Left ventricle myocardium superior (tissue), 1 donor: ENCODE measurements around the gene ABHD1. TPM values are rescaled to one million over a fixed set of nuclear protein-coding genes. Genes with fewer than 3 reads are reported as not detected.
"Not testable (repeated sequence)": the region's sequence is repeated elsewhere in the genome, so short reads cannot be mapped to it uniquely, and the experiment has no call there.

Experiments used
- ATAC-seq: fragments of 200-7000 bp; cut with Tn5 transposase; one replicate; pipeline ENCODE4 v1.9.1; 2020; ENCODE audit warnings: mild to moderate bottlenecking, moderate library complexity
- DNase-seq: peaks from one replicate; pipeline ENCODE4 v3.0.0-alpha.2; 2020
- intact Hi-C: fragments of 100-400 bp; cut with micrococcal nuclease; formaldehyde crosslinking; loops from one replicate; pipeline ENCODE4 v1.11.0; 2022
- total RNA-seq: library from RNA; stranded (reverse); fragmentation: NEBNext Ultra II Directional; extraction: Animal tissue kit (Norgen Biotek cat#: 25700); gene quantifications from one replicate; pipeline ENCODE4 v1.2.1, GENCODE V29; 2021
- donor health status: DM: no; HTN: yes; CAD: no; lungs with severe emphysema.

ABHD1 gene
- total RNA-seq, 1 donor from 2014 or later: 2.0 TPM

DNA sequence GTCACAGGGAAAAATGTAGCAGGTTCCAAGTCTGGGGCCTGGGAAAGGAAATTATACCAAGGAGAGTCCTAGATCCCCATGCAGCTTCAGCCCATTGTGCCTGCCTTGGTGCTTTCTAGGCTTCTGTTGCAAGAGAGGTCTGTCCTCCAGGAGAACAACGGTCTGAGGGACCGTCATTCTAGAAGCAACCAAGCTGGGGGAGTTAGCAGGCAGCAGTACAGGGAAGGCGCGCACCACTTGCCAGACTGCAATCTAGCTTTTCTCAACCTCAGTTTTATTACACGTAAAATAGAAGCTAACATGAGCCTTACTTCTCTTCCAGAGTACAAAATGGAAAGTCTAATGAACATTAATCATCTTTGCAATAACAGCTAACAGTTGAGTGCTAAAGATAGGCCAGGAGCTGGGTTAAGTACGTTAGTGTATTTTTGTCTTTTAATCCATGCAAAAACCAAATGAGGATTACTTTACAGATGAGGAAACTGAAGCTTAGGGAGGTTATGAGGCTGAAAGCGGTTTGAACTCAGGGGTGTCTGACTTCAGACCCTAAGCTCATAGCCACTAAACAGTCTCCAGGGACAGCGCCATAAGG is 27.1 kb downstream of the ABHD1 start:
- intact Hi-C loops: no loop called here
- DNase-seq: no peak
- no peak for ATAC-seq

DNA sequence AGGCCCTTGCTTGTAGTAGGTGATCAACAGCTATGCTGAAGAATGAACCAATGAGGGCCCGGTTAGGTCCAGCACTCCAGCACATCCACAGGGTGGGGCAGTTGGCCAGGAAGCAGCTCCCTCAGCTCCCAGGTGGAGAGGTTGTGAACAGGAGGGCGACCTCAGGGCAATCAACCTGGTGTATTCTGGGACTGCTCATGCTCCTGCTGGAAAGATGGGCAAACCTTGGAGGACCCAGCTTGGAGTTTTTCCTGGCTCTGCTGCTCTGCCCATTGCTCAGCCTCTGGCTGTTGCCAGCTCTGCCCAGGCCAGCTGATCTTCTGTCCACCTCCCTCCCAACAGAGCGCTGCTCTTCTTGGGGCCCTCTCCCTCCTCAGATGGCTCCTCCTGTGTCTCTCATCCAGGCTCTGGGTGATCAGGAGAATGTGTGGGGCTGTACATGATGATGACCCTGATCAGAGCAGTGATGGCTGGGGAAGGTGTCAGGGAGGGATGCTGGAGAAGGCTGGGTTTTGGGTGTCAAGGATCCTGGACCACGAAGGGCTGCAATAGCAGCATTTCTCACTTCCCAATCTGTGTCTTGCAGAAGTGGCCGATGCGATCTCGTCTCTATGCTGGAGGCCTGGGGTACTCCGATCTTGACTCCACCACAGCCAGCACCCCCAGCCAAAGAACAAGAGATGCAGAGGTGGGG is 28.6 kb downstream of the ABHD1 start:
- ATAC-seq (no peak), DNase-seq (no peak)
- intact Hi-C loops: no loop called here

DNA sequence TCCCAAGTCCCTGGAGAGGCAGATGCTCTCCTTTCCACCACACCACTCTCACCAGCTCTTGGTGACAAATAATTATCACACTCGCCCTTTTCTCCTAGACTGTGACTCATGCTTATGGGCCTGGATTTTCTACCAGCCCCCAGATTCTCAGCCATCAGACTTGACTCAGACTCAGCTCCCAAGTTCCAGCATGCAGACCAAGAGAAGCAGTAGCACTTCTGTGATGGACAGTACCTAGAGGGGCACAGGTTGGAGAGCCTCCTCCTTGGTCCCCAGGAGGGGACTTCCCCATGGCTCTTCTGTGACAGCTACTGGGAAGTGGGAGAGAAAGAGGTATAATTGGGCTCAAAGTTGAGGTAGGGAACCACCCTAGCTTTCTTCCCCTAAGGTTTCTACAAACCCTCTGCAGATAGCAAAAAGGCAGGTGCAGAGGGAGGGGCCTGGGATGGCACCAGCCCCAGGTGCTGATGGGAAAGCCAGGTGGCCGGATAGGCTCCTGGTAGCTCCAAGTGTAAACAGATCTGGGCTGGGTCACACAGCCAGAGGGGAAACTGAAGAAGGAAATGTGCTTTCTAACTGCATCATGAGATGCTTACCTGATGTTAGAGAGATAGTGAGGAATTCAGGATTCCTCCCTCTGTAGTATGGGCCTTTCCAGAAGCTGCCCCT is 29.3 kb downstream of the ABHD1 start:
- ATAC-seq: no peak
- DNase-seq: no peak
- intact Hi-C loops: no loop called here

DNA sequence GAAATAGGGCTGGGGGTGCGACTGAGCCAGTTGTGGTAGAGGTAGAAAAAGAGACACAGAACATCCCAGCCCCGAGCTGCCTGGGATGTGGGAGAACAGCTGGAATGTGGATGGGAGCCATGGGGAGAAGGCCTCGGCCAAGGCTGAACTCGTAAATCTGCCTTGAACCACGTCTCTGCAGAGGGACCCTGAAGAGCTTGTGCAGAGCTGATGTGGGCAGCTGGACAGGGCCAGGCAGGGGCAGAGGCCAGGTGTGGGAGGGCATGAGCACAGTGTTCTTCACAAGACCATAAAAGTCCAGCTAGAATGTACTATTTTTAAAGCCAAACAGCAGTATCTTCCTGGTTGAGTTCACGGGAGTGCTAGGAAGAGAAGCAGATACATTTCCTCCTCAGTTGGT is 30.9 kb downstream of the ABHD1 start:
- no peak for ATAC-seq
- DNase-seq: no peak
- intact Hi-C loops: no loop called here

DNA sequence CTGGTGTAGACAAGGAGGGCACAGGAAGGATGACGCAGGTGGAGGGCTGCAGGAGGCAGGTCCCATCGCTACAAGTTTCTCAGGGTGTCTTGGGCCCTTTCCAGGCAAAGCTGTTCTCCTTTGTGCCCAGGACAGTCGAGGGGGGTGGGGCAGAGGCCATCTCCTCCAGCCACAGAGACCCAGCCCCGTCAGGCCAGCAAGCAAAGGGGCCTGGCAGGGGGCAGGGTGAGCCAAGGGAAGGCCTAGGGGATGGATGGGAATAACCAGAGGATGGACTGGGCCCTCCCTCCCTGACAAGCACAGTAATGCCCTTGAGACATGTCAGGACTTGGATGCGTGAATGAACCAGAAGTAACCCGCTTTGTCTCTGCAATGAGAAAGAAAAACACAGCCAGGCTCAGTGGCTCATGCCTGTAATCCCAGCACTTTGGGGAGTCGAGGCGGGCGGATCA is 31.5 kb downstream of the ABHD1 start:
- ATAC-seq (no peak), DNase-seq (no peak)
- intact Hi-C loops: no loop called here

DNA sequence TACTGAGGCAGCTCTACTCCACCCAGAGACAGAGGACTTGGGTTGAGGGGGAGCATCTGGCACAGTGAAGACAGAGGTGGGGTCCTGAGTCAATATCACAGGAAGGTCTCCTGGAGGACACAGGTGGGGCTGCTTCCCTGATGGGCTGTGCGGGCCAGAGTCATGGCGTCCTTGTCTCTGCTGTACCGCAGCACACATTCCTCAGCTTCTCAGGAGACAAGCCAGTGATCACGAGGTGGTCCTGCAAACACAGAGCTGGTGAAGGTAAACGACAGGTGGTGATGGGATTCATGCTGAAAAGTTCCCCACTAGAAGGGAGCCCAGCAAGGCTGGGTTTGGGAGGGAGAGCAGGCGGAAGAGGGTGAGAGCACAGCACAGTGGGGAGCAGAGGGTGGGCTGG is 34.9 kb downstream of the ABHD1 start:
- no peak for ATAC-seq
- intact Hi-C loops: no loop called here
- no peak for DNase-seq

DNA sequence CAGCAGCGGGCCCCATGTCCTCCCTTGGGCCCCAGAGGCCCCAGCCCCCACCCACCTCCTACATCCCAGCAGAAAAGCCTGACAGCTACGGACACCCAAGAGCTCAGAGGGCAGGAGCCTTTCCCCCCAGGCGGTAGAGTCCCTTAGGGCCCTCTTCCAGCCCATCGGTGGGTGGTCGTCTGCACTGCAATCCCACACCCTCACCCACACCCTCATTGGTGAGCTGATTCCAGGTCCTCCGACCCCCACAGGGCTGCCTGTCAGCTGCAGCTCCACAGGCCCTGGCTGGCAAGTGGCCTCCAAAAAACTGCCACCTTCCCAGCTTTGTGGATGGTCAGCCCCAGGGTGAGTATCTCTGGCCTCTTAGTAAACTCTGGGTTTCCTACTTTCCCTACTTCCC is 35.7 kb downstream of the ABHD1 start:
- DNase-seq (no peak), ATAC-seq (no peak)
- intact Hi-C loops: no loop called here

DNA sequence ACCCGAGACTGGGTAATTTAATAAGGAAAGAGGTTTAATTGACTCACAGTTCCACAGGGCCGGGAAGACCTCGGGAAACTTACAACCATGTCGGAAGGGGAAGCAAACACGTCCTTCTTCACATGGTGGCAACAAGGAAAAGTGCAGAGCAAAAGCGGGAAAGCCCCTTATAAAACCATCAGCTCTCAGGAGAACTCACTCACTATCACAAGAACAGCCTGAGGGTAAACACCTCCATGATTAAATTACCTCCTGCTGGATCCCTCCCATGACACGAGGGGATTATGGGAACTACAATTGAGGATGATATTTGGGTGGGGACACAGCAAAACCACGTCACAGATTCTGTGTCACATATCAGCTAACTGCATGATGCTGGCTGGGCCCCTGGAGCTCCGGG is 36.6 kb downstream of the ABHD1 start:
- no peak for ATAC-seq
- DNase-seq: no peak
- intact Hi-C loops: no loop called here

DNA sequence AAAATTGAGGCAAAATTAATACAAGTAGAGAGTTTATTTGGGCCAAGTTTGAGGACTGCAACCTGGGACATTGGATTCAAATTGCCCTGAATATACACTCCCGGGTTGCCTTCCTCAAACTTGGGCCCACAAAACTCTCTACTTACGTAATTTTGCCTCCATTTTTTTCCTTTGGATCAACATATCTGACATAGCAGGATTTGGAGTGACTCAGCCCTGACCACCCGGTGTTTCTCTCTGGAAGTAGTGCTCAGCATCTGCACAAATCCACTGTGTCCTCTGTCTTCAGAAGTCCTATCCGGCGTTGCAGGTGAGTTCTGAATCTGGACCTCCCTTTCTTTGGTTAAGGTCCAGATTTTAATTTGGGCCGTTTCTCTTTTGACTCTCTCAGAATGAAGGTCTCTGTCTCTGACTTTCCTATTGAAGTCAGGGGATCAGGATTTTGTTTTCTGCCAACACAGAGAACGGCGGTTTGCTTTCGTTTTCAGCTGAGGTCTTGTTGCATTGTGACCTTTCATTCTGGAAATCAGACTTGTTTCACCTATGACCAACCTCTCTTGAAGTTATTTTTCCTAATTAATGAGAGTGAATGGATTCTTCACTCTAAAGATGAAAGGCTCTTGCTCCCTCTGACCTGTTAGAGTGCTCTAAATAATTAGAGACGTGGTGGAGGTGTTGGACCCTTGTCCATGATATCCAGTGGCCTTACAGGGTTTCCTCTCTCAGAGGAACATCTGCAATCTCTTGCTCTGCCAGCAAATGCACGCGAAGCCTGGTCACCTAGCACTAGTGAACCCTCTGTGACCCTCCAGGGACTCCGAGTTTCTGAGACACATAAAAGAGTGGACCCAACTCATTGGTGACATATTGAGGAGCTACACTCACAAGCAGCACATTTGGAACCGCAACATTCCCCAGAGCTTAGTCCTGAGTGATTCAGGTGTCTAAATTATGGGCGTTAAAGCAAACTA is 38.8 kb downstream of the ABHD1 start:
- intact Hi-C loops: no loop called here
- ATAC-seq: no peak
- DNase-seq: no peak

DNA sequence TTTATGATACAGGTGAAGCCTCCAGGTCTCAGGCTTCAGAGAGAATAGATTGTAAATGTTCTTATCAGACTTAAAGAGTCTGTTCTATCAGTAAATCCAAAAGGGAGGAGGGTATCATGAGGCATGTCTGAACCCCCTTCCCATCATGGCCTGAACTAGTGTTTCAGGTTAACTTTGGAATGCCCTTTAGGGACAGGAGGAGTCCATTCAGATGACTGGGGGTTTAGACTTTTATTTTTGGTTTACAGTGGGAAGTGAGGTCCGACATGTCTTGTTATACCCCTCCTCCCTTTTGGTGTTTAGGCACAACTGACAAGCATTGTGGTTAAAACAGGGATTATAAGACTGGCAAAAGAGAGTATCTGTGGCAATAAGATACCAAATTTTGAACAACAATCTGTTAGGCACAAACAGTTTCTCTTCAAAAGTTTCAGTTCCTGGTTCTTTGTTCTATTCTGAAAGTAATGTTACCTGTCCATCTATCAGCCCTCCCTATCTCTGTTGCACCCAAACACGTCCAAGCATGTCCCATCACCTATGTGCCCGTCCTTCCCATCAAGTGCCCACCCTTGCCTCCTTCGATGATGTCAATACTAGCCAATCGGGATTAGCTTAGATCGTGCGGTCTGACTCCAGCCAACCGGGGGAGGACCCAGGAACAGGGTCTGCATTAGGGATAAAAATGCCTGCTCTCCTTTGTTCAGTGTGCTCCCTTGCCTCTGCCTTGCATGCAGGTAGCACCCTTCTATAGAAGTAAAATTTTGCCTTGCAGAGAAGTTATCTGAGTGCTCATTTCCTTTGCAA is 41.5 kb downstream of the ABHD1 start:
- intact Hi-C loops: no loop called here
- ATAC-seq: no peak

DNA sequence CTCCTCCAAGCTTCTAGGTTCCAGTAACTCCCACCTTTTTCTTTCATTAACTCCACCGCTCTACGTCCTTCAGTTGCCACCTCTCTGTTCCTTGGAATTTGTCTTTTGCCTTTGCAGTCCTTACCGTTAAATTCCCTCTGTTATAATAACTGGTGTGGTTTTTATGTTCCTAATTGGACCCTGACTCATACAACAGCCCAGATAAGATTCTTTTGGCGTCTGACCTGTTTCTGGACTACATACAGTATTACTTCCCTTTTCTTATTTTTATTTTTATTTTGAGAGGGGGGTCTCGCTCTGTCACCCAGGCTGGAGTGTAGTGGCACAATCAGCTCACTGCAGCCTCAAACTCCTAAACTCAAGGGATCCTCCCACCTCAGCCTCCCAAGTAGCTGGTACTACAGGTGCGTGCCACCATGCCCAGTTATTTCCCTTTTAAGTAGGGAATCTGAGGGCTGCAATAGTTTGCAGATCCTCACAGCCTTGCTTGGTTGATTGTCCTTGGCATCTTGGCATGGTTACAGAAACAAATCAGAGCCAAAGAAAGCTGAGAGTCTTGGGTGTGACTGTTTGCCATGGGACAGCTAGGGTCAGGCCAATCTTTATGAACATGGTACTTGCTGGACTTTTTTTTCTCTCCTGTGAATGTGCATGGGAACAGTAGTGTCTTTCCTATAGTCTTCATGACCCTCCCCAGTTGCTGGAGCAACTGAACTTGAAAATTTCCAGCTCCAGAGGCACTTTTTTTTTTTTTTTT is 47.1 kb downstream of the ABHD1 start:
- DNase-seq (no peak), ATAC-seq (no peak)
- intact Hi-C loops: no loop called here

More for the DNA sequence above, 41.5 kb downstream of the ABHD1 start:
- DNase-seq: no peak

DNA sequence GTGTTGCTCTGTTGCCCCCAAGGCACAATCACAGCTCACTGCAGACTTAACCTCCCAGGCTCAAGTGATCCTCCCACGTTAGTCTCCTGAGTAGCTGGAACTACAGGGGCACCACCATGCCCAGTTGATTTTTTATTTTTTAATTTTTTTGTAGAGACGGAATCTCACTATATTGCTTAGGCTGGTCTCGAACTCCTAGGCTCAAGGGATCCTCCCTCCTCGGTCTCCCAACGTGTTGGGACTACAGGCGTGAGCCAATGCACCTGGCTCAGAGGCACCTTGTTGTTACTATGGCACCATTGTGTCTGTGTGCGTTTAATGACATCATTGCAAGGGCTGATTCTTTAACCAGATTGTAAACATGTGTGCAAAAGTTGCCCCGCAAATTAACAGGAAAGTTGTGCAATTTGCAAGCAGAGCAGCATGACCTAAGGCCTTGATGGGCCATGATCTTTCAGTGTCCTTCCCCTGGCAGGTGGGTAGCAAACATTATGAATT is 47.8 kb downstream of the ABHD1 start:
- intact Hi-C loops: no loop called here
- ATAC-seq: no peak
- DNase-seq: no peak

DNA sequence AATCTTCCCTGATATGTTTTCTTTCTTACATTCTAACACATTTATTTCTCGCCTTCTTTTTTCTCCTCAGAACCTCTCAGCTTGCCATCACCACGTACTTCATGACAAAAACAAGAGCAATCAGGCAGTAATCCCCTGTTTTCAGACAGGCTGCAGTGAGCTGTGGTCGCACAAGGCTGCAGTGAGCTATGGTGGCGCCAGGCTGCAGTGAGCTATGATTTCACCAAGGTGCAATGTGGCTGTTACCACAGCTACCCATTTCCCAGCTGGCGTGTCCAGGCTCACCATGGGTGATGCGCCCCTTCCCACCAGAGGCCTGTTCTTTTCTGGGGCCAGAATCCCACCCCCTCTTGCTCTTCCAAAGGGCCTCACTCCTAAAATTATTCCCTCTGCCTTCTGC is 51.0 kb downstream of the ABHD1 start:
- DNase-seq (no peak), ATAC-seq (no peak)
- intact Hi-C loops: no loop called here

DNA sequence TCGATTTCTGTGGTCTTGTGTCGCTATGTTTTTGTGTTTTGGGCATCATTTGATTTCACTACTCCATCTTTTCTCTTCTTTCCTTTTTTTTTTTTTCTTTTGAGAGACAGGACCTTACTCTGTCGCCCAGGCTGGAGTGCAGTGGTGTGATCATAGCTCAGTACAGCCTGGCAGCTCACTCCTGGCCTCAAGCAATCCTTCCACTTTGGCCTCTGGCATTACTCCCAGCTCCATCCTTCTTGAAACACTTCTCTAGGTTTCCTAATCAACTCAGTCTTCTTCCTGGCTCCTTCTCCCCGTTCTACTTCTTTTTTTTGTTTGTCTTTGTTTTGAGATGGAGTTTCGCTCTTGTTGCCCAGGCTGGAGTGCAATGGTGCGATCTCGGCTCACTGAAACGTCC is 51.7 kb downstream of the ABHD1 start:
- DNase-seq (no peak), ATAC-seq (no peak)
- intact Hi-C loops: no loop called here

DNA sequence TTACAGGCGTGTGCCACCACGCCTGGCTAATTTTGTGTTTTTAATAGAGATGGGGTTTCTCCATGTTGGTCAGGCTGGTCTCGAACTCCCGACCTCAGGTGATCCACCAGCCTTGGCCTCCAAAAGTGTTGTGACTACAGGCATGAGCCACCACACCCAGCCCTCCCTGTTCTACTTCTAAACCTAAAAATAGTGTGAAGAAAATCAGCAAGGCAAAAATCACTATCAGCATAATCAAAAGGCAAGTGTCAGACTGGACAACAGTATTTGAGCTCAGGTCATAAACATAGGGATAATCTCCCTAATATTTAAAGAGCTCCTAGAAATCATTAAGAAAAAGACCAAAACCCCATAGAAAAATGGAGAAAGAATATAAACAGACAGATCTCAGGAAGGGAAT is 52.2 kb downstream of the ABHD1 start:
- ATAC-seq, intact Hi-C loops, DNase-seq: not testable (repeated sequence)

DNA sequence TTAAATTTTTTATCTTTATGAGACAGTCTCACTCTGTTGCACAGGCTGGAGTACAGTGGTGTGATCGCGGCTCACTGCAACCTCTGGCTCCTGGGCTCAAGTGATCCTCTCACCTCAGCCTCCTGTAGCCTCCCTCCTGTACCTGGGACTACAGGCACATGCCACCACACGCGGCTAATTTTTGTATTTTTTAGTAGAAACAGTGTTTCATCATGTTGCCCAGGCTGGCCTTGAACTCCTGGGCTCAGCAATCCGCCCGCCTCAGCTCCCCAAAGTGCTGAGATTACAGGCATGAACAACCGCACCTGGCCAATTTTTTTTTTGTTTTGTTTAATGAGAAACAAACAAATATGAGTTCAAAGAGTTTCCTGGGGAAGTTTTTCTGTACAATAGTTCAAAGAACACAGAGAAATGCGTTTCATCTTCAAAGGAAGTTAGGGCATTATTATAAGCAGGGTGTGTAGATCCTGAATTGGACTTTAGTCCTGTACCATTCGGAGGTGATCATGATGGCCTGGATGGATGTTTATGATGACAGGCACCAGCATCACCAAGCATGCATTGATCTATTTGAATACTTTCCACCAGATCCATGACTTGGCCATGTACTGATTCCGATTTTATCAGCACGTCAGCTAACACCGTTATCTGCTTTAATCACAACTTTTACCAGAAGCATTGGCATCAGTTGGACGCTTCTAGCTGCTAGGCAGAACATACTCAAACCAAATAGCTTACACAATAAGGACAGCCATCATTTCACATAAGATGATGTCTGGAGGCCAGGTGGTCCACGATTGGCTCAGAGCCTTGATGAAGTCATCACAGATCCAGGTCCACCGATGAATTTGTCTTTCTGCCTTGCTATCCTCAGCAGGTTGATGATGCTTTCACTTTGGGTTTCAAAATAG is 54.1 kb downstream of the ABHD1 start:
- ATAC-seq (no peak), DNase-seq (no peak)
- intact Hi-C loops: no loop called here

DNA sequence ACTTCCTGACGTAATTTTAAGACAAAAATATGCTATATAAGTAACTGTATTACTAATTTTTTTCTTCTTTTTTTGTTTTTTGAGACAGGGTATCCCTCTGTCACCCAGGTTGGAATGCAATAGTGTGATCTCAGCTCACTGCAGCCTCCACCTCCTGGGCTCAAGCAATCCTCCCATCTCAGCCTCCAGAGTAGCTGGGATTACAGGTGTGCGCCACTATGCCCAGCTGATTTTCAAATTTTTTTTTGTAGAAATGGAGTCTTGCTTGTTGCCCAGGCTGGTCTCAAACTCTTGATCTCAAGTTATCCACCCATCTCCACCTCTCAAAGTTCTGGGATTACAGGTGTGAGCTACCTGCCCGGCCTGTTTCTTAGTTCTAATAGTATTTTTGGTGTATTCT is 54.9 kb downstream of the ABHD1 start:
- intact Hi-C loops: no loop called here
- DNase-seq (no peak), ATAC-seq (no peak)
